Activated CD4-positive, alpha-beta T cell treated with anti-CD3 and anti-CD28 coated beads, Interleukin-2, amount 50 U/mL, for 1 hour (primary cell): ENCODE measurements around the gene DAB2IP.

Source experiments
- DNase-seq: peaks from one replicate; pipeline ENCODE4 v3.0.0-alpha.2; 2020

Gene DAB2IP

GRCh38 chr9:121686930-121687541 lies 35.6 kb downstream of the DAB2IP start:
- DNase-seq = peak; percentile 30

DNA sequence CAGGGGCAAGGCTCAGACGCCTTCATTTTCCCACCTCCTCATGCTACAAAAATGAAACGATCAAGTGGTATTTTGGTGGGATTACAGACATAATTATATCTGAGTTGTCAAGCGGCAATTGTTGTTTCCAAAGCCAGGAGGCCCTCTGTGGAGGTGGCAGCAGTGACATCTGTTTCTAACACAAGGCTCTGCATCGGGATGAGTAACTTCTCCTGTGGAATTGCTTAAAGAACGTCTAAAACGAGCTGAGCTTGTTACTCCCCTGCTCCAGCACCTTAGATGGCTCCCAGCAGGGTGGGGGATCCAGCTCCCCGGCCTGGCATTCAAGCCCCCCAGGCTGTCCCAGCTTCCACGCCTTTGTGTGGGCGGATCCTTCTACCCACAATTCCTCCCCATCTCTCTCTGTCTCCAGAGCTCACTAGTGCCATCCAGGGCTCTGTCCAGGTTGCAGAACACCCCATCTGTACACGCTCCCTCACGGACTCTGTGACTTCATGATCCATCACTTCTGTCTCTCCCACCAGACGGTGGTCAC lies 36.8 kb downstream of the DAB2IP start:
- DNase-seq = no peak

DNA sequence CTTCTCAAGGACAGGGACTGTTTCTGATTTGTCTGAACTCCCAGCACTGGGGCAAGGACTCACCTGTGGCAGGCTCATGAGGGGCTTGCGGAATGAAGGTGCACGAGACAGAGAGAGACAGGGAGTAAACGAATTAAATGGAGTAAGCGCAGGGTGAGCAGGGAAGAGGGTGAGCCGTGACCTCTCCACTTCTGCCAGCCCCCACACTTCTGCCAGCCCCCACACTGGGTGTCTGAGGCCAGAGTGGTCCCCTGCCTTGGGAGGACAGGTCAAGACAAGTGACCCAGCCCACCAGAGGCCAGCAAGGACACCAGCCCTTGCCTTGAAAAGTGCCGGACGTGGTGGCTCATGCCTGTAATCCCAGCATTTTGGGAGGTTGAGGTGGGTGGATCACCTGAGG lies 37.2 kb downstream of the DAB2IP start:
- DNase-seq = no peak

DNA sequence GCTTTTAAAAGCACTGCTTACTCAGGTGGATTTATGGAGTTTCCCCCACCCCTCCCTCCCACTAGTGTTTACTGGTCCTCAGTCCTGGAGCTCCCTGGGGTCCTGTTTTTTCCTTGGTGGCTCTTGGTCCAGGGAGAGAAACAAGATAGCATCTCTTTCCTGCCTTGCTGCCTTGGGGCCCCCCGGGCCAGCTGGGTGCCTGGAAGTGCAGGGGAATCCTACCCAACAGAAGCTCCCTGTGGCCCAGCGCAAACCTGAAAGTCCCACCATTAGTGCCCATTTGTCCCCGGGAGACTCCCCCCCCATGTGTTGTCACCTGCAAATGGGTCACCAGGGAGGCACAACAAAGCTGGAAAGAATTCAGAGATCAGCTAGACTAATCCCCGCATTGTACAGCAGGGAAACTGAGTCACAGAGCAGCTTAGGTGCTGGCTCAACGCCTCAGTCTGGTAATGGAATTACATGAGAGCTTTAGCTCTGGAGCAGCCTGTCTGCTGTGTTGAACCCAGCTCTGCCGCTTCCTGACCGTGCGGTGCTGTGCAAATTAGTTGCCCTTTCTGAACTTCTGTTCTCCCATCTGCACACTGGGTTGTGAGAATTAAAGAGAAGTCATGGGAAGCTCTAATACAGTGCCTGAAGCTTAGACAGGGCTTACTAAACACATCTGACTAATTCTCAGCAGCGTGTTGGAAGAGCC lies 38.2 kb downstream of the DAB2IP start:
- DNase-seq = no peak

DNA sequence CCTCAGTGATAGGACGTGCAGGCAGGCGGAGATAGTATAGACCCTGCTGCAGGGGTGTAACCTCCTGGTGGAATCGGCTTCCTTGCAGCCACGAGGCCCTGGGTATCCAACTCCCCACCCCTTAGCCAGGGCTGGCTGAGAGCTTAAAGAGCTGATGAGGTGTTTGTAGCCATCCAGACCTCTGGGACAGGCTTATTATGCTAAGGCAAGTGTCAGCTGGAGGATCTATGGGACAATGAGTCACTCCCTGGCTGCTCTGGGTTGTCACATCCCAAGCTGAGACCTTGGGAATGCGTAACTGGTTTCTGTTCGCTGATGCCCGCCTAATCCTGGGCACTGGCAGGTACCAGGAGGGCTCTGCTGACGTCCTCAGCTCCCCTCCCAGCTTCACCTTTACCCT lies 38.9 kb downstream of the DAB2IP start:
- DNase-seq = no peak

- DNase-seq = no peak
These were observed 39.3 kb downstream of the DAB2IP start for GRCh38 chr9:121690766-121691165.

DNA sequence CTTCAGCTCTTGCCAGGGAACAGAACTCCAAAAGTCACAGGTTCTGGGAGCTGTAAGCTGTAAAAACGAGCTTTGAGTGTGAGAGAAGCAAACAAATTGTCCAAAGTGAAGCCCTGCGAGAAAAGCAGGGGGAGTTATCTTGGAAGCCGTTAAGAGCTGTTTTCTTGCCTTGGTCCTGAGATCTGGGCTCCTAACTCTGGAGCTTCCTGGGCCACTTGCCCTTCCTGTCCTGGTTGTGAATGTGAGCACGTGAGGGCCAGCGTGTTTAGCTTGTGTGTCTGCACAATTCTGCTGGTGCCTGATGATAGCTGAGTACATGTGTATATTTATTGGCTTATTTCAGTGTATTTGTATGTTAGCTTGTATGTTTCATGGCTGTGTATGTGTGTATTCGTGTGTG lies 40.5 kb downstream of the DAB2IP start:
- DNase-seq = no peak

- DNase-seq = no peak
These were observed 41.4 kb downstream of the DAB2IP start for GRCh38 chr9:121692606-121693387.

GRCh38 chr9:121693388-121693670 lies 41.9 kb downstream of the DAB2IP start:
- no peak for DNase-seq

DNA sequence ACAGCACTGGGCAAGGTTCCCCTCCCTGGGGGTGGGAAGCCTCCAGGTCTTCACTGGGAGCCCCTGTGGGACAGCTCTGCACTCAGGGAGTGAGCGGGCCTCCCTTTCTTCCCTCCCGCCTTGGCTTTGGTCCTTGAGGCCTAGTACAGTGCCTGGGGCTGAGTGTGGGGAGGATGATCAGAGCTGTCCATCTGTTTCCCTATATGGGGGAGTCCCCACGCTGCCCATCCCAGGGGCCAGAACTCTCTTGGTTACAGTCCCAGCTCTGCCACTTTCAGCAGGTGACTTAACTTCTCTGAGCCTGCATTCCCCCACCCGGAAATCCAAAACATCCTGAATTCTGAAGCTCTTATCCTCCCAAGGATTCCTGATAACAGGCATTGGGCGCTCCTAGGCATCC lies 42.6 kb downstream of the DAB2IP start:
- no peak for DNase-seq

DNA sequence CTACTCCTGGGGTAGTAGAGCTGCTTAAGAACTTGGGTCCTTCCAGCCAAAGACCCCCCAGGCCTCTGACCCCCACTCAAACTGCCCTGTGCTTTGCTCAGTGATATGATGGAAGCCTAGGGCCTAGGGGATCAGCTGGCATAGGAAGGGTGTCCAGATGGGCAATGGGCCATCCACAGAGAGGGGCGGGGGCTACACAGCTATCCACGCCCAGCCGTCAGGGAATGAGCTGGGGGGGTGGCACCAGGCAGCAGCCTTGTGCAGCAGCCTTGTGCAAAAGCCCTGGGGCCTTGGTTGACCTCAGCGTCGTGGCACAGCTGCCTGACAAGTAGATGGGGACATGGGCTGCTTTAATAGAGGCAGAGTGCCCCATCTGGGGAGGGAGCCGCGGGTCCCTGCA lies 43.2 kb downstream of the DAB2IP start:
- no peak for DNase-seq

DNA sequence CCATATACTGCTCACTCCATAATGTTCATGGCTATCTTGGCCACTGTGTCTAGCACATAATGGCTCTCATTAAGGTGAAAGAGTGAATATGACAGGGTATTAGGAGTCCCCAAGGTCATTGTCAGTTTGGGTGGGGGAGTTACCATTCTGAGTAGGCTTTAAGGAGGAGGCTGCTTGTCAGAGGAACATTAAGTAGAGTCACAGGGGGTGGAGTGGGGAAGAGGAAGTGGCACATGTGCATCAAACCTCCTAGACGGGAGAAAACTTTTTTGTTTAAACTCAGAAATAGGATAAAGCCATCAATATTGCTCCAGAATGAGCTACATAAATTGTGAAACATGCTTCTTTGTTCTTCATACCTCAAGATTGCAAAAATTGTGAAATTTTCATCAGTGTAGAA lies 45.5 kb downstream of the DAB2IP start:
- DNase-seq = no peak

DNA sequence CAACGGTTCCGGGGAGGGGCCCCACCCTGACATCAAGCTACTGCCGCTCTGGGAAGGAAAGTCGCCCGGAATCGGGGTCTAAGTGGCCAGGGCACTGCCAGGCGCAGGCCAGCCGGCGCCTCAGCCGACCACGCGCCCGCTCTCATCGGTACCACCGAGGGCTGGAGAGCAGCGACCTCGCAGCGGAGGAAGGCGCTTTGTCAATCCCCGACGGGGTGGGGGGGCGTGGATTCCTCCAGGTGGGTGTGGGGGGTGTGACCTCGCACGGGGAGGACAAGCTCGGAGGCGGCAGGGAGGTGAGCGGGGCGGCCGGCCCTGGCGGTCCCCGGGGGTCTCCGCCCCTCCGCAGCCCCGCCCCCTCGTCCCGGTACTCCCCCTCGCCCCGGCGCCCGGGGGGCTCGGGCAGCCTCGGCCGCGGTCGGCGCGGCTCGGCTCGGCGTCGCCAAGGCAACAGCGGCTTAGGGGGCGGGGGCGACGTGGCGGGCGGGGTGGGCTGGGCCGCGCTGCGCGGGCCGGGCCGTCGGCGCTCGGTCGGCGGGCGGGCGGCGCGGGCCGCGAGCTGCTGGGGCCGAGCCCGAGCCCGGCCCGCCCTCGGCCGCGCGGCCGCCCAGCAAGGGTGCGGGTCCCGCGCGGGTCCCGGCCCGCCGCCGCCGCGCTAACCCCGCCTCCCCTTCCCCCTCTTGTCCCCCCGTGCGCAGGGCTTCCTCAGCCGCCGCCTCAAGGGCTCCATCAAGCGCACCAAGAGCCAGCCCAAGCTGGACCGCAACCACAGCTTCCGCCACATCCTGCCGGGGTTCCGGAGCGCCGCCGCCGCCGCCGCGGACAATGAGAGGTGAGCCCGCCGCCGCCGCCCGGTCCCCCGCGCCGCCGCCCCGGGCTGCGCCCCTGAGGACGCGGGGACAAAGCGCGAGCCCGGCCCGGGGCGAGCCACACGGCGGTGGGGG lies 47.5 kb downstream of the DAB2IP start:
- no peak for DNase-seq

DNA sequence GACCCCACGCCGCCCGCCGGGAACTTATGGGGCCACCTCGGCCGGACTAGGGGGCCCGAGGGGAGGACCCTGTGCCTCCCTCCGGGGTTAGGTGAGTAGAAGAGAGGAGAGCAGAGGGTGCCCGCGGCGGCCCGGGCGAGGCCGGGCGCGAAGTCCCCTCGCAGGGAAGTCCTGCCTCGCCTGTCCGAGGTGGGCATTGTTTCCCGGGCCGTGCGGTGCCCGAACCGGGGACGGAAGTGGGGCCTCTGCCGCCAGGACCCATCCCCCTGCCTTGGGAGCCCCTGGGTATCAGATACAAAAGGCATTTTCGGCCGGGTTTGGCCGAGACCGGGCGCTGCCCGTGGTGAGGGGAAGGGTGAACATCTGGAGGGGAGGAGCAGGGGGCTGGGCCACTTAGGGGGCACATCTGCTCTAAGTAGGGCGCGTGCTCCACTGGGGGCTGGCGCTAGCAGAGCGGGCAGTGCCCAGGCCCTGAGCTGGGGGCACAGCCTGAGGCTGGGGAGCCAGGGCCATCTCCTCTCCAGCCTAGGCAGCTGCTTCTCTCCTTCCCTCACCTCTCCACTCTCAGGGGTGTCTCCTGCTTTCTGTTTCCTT lies 48.2 kb downstream of the DAB2IP start:
- no peak for DNase-seq

GRCh38 chr9:121700165-121700831 lies 48.9 kb downstream of the DAB2IP start:
- DNase-seq = no peak

DNA sequence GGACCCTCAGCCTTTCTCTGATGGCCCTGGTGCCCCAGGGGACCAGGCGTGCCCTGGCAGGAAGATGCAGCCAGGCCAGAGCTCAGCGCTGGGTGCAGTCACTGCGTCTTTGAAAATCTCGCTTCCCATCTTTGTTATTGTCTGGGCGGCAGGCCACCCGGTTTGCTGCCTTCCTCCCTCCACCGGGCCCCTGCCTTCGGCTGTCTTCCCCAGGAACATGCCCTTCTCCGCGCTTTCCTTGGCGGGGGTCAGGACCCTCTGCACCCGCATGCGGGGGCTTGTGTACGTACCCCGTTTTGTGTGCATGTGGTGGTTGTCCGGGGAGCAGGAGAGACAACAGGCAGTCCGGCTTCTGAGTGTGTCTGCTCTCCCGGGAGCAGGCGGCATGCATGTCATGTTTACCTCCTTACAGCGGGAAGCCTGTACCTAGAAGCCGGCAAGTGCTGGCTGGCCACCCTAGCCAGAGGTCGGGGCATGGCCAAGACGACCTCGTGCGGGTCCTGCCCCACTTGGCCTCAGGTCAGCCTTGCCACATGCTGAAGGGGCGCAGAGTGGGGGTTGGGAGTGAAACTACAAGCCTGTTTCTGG lies 49.5 kb downstream of the DAB2IP start:
- no peak for DNase-seq

DNA sequence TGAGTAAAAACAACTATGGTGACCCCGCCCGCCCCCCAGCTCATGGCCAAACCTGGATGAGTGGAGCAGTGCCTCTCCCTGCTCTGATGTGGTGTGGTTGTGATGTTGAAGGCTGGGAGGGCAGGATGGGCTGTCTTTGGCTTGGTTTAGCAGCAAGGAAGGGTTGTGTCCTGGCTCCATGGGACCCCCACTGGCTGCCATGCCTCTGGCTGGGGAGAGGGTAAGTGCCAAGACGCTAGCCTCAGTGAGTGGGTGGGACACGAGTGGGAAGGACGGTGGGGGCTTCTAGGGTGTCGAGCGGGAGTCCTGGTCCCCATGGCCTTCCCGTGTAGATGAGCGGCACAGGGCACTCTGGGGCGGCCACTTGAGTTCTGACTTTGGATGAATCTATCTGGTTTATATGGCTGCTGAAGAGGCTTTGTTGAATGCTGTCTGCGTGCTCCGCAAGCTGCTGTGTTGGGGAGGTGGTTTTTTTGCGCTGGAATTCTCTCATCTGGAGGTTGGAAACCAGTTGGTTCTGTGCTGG lies 50.4 kb downstream of the DAB2IP start:
- DNase-seq = no peak

DNA sequence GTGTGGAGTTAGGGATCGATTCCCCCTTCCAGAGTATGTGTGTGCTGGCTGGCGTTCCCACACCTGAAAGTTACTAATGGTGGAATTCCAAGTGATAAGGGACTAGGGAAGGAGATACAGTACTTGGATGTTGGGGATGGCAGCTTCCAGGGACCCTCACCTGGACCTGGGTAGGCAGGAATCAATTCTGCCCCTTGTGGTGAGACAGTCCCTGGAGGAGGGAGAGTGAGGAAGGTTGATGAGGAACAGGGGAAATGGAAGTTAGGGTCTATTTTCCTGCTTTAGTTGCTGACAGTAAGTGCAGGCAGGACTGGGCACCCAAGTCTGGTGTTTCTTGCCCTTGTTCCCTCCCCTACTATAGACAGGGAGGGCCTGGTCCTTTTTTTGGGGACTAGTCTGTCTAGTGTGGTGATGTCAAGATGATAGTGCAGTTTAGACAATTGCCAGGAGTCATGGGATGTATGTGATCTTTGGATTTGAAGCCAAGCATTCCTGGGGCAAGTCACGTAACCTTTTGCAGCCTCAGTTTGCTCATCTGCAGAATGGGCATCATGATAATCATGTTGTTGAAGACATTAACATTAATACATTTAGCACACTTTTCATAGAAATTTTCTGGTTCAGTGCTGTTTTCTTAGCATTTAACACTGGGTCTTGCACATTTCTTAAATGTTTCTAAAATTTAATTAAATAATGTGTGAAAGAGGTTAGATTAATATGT lies 51.7 kb downstream of the DAB2IP start:
- no peak for DNase-seq

DNA sequence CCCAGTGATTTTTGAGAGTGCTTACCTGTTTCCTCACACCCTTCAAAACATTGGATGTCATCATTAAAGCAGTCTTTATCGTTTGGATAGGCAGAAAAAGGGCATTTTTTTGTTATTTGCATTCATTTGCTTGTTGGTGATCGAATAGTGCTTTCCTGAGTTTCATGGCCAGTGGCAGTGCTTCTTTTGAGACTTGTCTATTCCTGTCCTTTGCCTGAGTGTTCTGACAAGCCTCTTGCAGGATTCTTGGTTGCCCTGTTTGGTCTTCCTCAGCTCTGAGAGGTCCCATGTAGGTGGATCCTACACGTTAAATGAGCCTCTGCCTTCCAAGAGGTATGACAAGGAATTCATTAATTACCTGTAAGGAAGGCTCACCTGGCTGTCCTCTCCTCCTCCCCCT lies 52.8 kb downstream of the DAB2IP start:
- no peak for DNase-seq

- no peak for DNase-seq
These were observed 54.8 kb downstream of the DAB2IP start for GRCh38 chr9:121706149-121706750.
